HG03520 (cell line): Measurements from ENCODE around the gene ABT1.
"Not testable (repeated sequence)": the region's sequence is repeated elsewhere in the genome, so short reads cannot be mapped to it uniquely, and the experiment has no call there.

Experiments used
- ATAC-seq: cut with Tn5 transposase; IDR thresholded peaks from one replicate; pipeline ENCODE4 v1.9.1; 2021; ENCODE audit warnings: mild to moderate bottlenecking, moderate library complexity; ENCODE audit not compliant: unreplicated experiment

ABT1 gene

DNA sequence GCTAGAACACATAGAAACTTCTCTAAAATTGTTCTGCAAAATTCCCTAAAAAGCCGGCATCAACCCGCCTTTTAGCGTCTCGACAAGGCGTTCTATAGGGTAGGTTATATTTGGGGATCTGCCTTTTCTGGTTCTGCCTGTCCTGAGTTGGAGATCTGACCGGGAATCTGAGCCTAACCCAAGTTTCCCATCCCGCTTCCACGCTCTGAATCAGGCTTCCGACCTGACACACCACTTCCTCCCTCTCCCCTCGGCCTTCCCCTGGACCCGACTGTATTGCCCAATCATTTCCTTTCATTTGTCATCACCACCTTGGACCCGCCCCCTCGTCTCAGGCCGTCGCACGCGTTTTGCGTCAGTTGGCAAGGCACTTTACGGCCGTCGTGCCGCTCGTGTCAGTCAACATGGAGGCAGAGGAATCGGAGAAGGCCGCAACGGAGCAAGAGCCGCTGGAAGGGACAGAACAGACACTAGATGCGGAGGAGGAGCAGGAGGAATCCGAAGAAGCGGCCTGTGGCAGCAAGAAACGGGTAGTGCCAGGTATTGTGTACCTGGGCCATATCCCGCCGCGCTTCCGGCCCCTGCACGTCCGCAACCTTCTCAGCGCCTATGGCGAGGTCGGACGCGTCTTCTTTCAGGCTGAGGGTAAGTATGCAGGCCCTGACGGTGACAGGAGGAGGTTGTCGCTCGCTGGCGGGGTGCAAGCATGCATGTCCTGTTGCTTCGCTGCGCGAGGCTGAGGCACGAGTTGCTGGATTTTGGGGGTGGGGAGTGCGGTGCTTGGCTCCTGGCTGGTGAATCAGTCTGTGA is at the start of gene ABT1:
Gene ABT1 (plus strand): TSS at position 375 of the 810 bp plus-strand sequence. CDS start 30 bp downstream, at position 405.
- peak; percentile 74 for ATAC-seq

DNA sequence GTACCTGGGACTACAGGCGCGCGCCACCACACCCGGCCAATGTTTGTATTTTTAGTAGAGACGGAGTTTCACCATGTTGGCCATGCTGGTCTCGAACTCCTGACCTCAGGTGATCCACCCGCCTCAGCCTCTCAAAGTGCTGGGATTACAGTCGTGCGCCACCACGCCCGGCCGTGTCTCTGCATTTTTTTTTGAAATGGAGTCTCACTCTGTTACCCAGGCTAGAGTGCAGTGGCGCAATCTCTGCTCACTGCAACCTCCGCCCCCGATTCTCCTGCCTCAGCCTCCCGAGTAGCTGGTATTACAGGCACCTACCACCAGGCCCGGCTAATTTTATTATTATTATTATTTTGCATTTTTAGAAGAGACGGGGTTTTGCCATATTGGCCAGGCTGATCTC is 49.4 kb upstream of the ABT1 start:
- not testable (repeated sequence) for ATAC-seq

DNA sequence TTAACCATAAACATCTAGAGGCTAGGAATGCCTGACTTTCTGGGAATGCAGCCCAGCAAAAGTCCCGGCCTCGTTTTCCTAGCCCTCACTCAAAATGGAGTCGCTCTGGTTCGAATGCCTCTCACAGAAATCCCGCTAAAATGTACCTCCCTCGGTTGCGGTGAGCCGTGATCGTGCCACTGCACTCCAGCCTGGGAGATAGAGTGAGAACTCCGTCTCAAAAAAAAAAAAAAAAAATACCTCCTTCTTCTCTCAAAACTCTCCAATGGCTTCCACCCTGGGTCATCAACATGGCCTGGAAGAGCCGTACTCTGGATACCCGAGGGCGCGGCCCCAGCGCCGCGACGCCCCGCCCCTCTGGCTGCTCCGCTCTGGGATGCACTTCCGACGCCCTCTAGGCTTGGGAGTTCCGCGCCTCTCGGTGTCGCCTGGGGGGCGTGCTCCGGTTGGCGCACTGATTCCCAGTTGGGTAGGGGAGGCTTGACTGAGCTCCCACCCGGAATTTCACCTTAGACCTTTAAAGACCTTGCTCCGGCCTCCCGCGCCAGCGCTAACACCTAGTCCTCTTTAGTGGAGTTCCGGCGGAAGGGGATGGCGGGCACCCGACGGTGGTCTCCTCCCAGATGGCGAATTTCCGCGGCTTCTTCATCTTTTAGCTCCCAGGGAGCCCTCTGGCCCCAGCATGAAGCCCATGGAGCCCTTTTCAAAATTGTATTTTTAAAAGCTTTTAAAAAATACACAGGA is 46.3 kb upstream of the ABT1 start:
- no peak for ATAC-seq

DNA sequence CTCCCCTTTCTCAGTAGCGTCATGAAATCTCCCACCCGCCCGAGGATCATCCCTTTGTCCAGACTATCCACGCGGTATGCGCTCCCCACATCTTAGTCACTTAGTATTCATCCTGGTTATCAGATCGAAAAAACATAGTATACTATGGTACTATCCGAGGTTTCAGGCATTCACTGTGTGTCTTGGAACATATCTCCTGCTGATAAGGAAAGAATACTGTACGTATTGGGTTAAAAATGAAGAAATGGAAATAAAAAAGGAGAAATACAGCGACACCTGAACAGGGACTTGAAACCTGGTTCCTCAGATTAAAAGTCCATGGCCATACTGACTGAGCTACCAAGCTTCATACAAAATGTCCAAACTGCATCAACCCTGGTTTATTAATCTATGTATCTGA is 44.5 kb upstream of the ABT1 start:
- ATAC-seq, result no peak

DNA sequence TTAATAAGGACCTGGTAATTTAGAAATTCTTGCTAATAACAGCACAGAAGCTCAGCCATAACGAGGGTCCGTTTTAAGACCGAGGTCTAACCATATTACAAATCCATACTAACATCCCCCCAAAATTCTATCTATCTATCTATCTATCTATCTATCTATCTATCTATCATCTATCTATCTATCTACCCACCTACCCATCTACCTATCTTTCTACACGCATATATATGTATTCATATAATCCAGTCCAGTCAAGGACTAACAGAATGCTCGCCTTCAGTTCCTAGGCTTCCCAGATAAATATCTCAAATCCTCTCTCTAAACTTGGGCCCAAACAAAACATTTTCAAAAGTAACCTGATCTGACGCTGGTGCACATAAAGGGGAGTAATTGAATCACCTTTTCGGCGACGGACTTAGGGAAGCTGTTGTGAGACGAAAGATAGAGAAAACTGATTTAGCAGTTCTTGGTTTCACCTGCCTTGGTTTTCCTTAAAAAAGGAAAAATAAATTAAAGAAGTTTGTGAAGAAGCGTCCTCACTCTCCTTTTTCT is 44.0 kb upstream of the ABT1 start:
- no peak for ATAC-seq

DNA sequence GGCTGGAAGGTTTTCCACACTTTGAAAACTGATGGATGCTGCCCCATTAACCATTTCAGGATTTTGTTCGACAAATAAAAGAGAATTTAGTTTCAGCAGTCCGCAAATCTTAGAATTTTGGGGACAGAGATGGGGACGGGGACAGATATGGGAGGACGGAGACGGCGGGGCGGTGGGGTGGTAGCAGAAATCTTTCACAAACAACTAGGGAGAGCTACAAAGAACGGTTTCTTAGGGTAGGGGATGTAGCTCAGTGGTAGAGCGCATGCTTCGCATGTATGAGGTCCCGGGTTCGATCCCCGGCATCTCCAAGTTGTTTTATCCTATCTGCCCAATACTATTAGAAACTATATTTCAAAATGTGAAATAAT is 43.5 kb upstream of the ABT1 start:
- no peak for ATAC-seq

DNA sequence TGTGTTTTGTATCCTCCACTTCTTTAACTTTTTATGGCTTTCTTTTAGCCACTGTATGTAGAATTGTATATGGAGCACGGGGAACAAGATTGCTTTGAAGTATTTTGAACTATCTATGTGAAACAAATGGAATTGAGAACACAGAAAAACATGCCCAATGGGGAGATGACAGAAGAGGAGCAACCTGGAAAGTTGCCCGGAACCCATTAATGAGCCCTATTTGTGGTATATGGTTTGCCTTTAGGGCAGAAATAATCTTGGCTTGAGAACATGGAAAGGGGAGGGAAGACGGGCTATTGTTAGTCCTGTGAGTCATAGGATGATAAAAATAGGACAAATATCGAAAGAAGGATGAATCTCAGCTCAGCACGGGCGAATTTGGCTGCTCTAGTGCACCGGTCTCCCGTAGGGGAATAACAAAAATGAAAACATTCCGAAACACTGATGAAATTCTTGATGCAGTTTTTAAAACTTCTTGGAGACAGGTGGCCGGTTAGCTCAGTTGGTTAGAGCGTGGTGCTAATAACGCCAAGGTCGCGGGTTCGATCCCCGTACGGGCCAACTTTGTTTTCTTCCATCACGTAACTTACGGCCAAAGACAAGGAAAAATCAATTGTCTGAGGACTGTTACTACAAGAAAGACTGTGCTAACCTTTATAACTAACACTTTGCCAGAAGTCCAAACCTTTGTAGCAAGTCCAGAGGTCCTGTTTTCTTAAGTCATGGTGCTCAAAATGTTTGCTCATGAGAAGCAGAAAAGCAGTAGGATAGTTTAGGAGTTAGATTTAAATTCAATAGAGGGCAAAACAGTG is 42.9 kb upstream of the ABT1 start:
- no peak for ATAC-seq

DNA sequence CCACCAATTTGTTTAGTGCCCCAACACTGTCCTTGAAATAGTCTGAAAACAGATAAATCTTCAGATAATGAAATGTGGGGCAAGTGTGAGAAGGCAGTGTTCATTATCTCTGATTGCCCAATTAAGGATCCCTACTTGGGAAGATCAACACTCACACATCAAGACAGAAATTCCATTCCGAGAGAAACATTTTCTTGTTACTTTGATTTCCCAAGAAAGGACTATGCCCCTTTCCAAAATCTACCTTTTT is 42.4 kb upstream of the ABT1 start:
- no peak for ATAC-seq

DNA sequence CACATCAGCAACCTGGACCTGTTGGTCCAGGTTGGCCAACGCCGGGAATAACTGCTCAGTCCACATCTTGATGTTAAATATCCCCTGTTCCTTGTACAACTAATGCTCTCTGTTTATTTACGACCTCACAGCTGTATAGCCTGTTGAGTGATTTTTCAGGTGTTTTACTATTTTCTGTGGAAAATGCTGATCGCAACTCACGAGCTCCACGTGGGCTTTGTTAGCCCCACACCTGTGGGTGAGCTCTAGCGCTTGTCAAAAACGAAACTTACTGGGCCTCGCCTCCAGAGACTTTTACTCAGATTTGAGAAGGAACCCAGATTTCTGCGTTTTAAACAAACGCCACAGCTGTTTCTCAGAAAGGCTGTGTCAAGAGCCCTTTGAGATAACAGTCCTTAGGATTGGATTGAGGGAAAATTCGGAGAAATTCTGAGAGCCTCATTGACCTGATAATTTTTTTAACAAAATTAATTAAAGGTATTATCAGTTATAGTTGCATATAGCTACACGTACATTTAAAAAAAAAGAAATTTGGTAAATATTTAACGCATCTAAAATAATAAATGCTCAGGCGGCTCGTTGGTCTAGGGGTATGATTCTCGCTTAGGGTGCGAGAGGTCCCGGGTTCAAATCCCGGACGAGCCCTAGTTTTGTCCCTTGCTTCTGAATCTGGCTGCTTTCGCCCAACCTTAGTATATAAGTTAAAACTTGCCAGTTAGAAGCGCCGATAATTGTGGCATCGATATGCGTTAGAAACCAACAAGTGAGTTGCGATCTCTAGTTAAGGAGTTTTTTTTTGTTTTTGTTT is 41.9 kb upstream of the ABT1 start:
- ATAC-seq, result no peak

DNA sequence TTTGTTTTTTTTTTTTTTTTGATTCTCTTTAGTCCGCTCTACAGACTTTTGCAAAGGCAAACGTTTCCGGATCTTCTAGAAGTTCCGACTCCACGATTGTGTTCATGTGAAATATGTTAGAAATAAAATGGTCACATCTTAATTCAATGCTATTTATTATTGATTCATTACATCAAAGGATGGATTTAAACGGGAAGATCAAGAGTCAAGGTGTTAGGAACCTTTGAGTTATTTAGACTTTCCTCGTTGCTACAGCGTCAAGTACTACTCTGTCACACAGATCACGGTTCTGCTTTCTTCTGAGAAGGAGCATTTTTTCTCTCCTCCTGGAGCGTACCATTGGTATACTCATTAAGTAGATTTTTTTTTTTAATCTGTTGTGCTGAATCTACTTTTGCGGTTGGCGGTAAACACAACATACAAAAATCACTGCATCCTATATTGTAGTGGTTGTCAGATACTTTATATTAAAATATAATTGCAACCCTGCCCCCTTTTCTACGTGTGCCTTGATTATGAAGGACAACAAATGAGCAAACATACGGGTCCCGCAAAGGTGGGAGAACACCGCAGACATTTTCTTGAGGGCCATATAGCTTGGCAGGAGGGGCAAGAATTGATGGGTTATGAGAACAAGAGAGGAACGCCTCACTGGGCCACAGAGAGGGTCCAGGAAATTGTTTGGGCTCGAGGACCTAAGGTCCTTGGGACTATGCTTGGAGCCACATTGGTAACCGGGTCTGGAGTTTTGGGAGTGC is 41.1 kb upstream of the ABT1 start:
- ATAC-seq, result no peak

DNA sequence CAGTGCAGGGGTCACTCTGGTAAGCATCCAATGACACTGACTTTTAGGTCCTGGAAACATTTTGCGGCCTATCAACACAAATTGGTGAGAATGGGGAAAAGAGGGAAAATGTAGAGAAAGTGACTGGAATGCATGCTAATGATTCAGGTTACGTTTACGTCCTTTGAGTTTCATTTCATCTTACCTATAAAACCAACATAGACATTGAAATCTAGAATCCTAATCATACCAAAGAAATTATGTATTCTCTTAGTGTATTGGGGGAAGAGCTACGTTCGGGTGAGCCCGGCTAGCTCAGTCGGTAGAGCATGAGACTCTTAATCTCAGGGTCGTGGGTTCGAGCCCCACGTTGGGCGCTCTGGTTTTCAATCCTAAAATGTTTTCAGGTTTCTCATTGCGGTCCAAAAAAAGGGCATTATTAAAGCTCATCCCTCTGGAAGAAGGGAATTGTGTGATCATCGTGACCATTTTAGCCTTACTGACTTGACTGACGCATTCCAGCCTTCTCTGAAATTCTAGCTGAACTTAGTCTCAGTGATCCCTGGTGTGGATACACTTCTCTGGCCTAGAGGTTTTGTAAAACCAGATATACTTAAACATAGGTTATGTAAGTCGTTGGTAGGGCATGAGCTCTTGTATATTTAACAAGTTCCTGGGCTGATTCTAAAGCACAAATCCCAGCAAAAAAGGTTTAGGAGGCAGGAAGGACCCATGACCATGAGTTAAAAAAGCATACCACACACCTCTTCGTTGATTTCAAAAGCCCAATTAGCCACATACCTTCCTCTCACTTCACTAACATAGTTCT is 40.3 kb upstream of the ABT1 start:
- no peak for ATAC-seq

DNA sequence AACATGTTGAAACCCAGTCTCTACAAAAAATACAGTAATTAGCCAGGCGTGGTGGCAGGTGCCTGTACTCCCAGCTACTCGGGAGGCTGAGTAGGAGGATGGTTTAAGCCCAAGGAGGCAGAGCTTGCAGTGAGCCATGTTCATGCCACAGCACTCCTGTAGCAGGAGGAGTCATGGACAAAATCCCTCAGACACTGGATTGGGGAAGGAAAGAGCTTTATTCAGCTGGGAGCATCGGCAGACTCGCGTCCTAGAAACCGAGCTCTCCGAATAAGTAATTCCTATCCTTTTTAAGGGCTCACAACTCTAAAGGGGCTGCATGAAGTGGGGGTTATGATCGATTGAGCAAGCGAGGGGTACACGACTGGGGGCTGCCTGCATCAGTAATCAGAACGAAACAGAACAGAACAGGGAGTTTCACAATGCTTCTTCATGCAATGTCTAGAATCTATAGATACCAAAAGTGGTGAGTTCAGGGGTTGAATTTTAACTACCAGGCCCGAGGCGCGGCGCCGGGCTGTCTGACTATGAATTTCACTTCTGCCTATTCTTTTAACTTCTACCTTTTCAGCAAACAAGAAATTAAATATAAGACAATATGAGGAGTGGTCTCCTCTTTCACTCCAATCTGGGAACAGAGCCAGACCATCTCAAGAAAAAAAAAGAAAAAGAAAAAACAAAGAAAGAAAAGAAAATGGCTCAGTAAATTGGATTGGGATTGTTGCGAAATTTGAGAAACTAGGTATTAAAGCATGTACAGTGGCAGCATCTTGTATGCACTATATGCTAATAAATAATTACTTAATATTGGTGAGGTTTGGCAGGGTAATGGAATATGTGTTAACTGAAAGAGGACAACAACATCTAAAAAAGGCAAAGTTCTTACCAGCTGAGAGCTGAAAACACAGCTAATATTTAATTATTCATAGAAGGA is 35.0 kb upstream of the ABT1 start:
- ATAC-seq, result no peak

DNA sequence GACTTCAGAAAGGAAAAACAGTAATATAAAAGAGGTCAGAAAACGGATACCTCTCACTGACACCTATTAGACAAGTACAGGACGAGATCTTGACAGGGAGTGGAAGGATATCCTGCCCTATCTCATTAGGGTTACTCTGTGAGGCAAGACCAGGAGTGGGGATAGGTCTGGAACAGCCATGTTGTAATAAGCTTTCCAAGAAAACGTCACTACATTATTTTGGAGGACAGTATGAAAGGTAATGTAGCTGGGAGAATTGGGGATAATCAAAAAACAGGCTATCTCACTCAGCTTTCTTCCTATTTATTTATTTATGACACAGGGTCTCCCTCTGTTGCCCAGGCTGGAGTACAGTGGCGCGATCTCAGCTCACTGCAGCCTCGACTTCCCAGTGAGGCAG is 33.3 kb upstream of the ABT1 start:
- ATAC-seq, result no peak

DNA sequence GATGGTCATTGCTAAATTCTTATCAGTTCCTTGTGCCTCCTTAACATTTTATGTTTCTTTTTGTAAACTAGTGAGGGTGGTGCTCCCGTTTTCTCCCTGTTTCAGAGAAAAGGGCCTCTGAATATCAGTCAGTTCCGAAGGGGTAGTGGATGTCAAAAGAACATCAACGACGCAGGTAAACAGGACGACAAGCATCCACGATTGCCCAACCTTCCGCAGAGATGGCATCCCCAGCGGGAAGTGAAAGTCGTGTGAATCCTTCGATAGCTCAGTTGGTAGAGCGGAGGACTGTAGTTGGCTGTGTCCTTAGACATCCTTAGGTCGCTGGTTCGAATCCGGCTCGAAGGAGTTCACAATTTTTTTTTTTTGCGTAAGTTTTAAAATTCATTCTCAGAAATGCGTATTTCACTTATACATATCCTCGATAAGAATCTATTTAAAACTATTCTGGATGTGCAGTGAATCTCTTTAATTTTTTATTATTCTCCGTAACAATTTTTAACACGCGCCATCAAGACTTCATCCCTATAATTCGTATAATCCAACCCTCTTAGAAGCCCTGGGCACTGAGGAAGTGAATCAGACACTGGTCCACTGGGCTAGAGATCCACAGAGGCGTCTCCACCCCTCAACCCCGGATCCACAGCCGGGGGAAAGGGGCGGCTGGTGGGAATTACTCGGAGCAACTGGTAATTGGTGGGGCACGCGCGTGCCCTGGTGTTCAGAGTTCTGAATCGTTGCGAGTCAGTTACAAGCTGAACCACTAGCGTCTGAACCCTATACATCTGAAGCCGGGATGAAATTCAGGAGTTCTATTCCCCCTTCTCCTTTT is 27.9 kb upstream of the ABT1 start:
- peak; percentile 77 for ATAC-seq

DNA sequence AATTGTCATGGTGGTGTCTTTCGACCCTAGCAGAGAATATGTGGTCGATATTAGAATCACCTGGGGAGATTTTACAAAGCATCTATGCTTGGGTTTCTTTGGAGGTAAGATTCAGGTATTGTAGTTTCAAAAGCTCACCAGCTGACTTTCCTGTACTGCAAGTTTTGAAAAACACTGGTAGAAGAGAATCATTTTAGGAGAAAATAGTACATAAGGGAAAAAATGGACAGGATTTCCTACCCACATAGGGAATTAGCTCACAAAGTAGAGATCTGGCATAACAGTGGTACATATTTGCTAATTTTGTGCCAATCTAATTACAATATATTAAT is 27.4 kb upstream of the ABT1 start:
- ATAC-seq, result no peak

DNA sequence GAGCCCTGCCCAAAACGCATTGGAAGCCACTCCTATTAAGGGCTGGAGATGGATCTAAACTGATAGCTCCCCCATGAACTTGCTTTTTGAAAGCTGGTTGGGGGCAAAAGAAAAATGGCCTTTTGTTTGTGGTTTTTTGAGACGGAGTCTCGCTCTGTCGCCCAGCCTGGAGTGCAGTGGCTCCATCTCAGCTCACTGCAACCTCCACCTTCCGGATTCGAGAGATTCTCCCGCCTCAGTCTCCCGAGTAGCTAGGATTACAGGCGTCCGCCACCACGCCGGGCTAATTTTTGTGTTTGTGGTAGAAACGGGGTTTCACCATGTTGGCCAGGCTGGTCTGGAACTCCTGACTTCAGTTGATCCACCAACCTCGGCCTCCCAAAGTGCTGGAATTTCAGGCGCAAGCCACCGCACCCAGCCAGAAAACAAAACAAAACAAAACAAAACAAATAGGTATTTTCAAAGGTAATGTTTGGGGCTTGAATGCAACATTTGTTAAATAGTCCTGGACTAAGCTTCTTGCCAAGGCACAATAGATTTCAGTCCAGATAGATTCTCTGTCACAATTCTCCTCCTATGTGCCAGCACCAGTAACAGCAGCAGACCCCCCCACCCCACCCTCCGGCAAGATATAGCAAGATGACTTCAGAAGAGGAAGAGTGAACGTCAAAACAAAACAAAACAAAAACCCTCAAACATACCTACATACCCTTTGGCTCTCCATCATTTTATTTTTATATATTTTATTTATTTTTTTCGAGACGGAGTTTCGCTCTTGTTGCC is 26.5 kb upstream of the ABT1 start:
- ATAC-seq, result no peak
